ENCODE results near the gene LSM14A.
"Not testable (repeated sequence)": the region's sequence is repeated elsewhere in the genome, so short reads cannot be mapped to it uniquely, and the experiment has no call there.

LSM14A gene

GRCh38 chr19:34229721-34230120 lies 57.4 kb downstream of the LSM14A start:
- no peak for DNase-seq (ENCODE audit: low read depth)

GRCh38 chr19:34230820-34231219 lies 58.5 kb downstream of the LSM14A start:
- DNase-seq (ENCODE audit: low read depth): no peak

- no peak for DNase-seq (ENCODE audit: low read depth)
Observed at GRCh38 chr19:34231439-34231838, 59.1 kb downstream of the LSM14A start.

GRCh38 chr19:34232566-34233481 lies 60.5 kb downstream of the LSM14A start:
- DNase-seq (ENCODE audit: low read depth): peak; percentile 93

GRCh38 chr19:34235425-34235940 lies 63.2 kb downstream of the LSM14A start:
- DNase-seq (ENCODE audit: low read depth): no peak

GRCh38 chr19:34236035-34236987 lies 64.0 kb downstream of the LSM14A start:
- no peak for DNase-seq (ENCODE audit: low read depth)

- DNase-seq (ENCODE audit: low read depth): no peak
Observed at GRCh38 chr19:34237283-34237682, 65.0 kb downstream of the LSM14A start.

- no peak for DNase-seq (ENCODE audit: low read depth)
Observed at GRCh38 chr19:34237939-34238338, 65.6 kb downstream of the LSM14A start.

- DNase-seq (ENCODE audit: low read depth): no peak
Observed at GRCh38 chr19:34241513-34242337, 69.4 kb downstream of the LSM14A start.

- not testable (repeated sequence) for DNase-seq (ENCODE audit: low read depth)
Observed at GRCh38 chr19:34243138-34243875, 71.0 kb downstream of the LSM14A start.

GRCh38 chr19:34243876-34244578 lies 71.7 kb downstream of the LSM14A start:
- no peak for DNase-seq (ENCODE audit: low read depth)

- no peak for DNase-seq (ENCODE audit: low read depth)
Observed at GRCh38 chr19:34244611-34245299, 72.5 kb downstream of the LSM14A start.

- DNase-seq (ENCODE audit: low read depth): no peak
Observed at GRCh38 chr19:34246340-34246739, 74.0 kb downstream of the LSM14A start.

- DNase-seq (ENCODE audit: low read depth): no peak
Observed at GRCh38 chr19:34248941-34249340, 76.6 kb downstream of the LSM14A start.

GRCh38 chr19:34253167-34253566 lies 80.9 kb downstream of the LSM14A start:
- not testable (repeated sequence) for DNase-seq (ENCODE audit: low read depth)

- not testable (repeated sequence) for DNase-seq (ENCODE audit: low read depth)
Observed at GRCh38 chr19:34253681-34254045, 81.4 kb downstream of the LSM14A start.

GRCh38 chr19:34254046-34254697 lies 81.9 kb downstream of the LSM14A start, which contains the start of gene GARRE1:
TSS of gene GARRE1 (plus strand) at chr19:34254554. CDS start at chr19:34300474, 45,920 bp downstream.
- DNase-seq (ENCODE audit: low read depth): no peak

- DNase-seq (ENCODE audit: low read depth): no peak
Observed at GRCh38 chr19:34254698-34255432, 82.6 kb downstream of the LSM14A start.
